ENCODE data around the gene AARS2. TPM values are rescaled to one million over a fixed set of nuclear protein-coding genes. Genes with fewer than 3 reads are reported as not detected.

The AARS2 gene
- total and polyA plus RNA-seq, 2 of the 4 experiments (the other 2 are of a cell fraction), result 9.1 to 10.4 TPM

- no peak overlapping the region for H3K27ac ChIP-seq (ENCODE audit: insufficient read depth, low read length)
- H3K56ac ChIP-seq (ENCODE audit: extremely low read depth, insufficient read depth, low read length), result no peak overlapping the region
- no TSS peak for BruUV-seq (replicated peaks)
- no peak overlapping the region for H2BK5ac ChIP-seq (ENCODE audit: low read depth, low read length, poor library complexity, severe bottlenecking)
- H3K27me3 ChIP-seq (ENCODE audit: control insufficient read depth, insufficient read depth, low read length), result peaks cover 28% of the 10 kb centered on the region
- H3K14ac ChIP-seq (replicated peaks; ENCODE audit: low read depth, low read length), result no peak overlapping the region
- no peak overlapping the region for H2AK5ac ChIP-seq (ENCODE audit: low read depth, low read length)
- POLR2A ChIA-PET (ENCODE audit: unreplicated experiment), result no interaction called here
- H3K79me1 ChIP-seq (ENCODE audit: low read depth in 1 of 2, low read length in 2 of 2), result no peaks in the 10 kb centered on the region
- no peak overlapping the region for H4K5ac ChIP-seq (ENCODE audit: low read depth, low read length)
- H4K91ac ChIP-seq (ENCODE audit: insufficient read depth, low read depth, low read length), result no peak overlapping the region
- ATAC-seq (ENCODE audit: low read depth) (no peak), DNase-seq (no peak)
- intact Hi-C loops (cut with micrococcal nuclease), result no loop called here
- no peak overlapping the region for H2AK9ac ChIP-seq (replicated peaks; ENCODE audit: low read depth, low read length, poor library complexity)
- H4K20me1 ChIP-seq (ENCODE audit: insufficient read depth, low read length), result no peaks in the 10 kb centered on the region
- TF ChIP-seq CHD1 (IDR thresholded peaks at IDR 0.05; ENCODE audit: low read depth, low read length), result no peak
- H3K9me1 ChIP-seq (ENCODE audit: insufficient read depth, low read length), result no peaks in the 10 kb centered on the region
- H3K4ac ChIP-seq (ENCODE audit: low read depth, low read length), result no peak overlapping the region
- CTCF ChIA-PET, result no interaction called here
- in situ Hi-C loops (cut with MboI; ENCODE audit: low sequenced_read_pairs), result no loop called here
- H3K4me3 ChIP-seq (ENCODE audit: insufficient read depth, low read depth, low read length), result no peak overlapping the region
- no peak overlapping the region for H3K4me2 ChIP-seq (ENCODE audit: low read depth, low read length)
- no peak overlapping the region for H2BK15ac ChIP-seq (ENCODE audit: low read depth, low read length)
- no peak overlapping the region for H3K18ac ChIP-seq (ENCODE audit: low read depth, low read length)
- dilution Hi-C loops (cut with HindIII; ENCODE audit: low sequenced_read_pairs, unreplicated experiment), result no loop called here
- H2AFZ ChIP-seq (replicated peaks; ENCODE audit: low read length, poor library complexity), result no peak overlapping the region
- H3K9me3 ChIP-seq (ENCODE audit: control insufficient read depth, insufficient read depth, low read length), result peaks cover 2% of the 10 kb centered on the region
- no peak overlapping the region for H2BK20ac ChIP-seq (ENCODE audit: low read depth, low read length)
- WGBS, 2 experiments (ENCODE audit: extremely low coverage in 2 of 2, insufficient read length in 1 of 2), result no CpG with 5 or more reads among the region's 4 CpGs
- no peak overlapping the region for H3K23ac ChIP-seq (ENCODE audit: low read depth, low read length)
- H3K9ac ChIP-seq (ENCODE audit: low read depth, low read length), result no peak overlapping the region
- H3K4me1 ChIP-seq (ENCODE audit: control insufficient read depth, insufficient read depth, low read length), result no peaks in the 10 kb centered on the region
- H4K8ac ChIP-seq (ENCODE audit: low read depth in 2 of 2, low read length in 2 of 2), result no peak overlapping the region
- H3K36me3 ChIP-seq (ENCODE audit: control insufficient read depth, insufficient read depth, low read length), result no peaks in the 10 kb centered on the region
- H2BK120ac ChIP-seq (ENCODE audit: low read depth, low read length), result no peak overlapping the region
These were observed 42.5 kb upstream of the AARS2 start for GRCh38 chr6:44355640-44356039.

All from IMR-90 (cell line).